Measurements from ENCODE around the gene PTH2R.

PTH2R gene

DNA sequence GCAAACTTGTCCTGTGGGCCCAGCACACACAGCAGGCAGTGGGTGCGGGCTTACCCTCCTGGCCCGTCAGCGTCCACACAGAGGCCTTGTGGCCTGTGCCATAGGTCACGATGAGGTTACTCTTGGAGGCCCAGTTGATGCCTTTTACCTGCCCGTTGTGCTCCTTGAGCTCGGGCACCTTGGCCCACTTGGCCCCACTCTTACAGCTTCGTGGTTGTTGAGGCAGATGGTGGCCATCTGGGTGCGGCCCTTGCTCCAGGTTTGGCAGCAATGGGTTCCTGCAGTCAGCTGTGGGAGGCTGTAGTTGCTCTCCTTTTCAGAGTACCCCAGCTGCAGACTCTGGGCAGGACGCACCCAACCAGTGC, 45.5 kb upstream of the PTH2R start:
- TF ChIP-seq, protein P1, sequence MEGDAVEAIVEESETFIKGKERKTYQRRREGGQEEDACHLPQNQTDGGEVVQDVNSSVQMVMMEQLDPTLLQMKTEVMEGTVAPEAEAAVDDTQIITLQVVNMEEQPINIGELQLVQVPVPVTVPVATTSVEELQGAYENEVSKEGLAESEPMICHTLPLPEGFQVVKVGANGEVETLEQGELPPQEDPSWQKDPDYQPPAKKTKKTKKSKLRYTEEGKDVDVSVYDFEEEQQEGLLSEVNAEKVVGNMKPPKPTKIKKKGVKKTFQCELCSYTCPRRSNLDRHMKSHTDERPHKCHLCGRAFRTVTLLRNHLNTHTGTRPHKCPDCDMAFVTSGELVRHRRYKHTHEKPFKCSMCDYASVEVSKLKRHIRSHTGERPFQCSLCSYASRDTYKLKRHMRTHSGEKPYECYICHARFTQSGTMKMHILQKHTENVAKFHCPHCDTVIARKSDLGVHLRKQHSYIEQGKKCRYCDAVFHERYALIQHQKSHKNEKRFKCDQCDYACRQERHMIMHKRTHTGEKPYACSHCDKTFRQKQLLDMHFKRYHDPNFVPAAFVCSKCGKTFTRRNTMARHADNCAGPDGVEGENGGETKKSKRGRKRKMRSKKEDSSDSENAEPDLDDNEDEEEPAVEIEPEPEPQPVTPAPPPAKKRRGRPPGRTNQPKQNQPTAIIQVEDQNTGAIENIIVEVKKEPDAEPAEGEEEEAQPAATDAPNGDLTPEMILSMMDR (IDR thresholded peaks at IDR 0.05; ENCODE audit: extremely low read depth, insufficient read depth, missing control alignments), result no peak
- no peak for DNase-seq (ENCODE audit: low spot score)
- in situ Hi-C loops (cut with MboI; ENCODE audit: low pct_unique_long_range_greater_than_20kb, low sequenced_read_pairs, unreplicated experiment), result no loop called here

DNA sequence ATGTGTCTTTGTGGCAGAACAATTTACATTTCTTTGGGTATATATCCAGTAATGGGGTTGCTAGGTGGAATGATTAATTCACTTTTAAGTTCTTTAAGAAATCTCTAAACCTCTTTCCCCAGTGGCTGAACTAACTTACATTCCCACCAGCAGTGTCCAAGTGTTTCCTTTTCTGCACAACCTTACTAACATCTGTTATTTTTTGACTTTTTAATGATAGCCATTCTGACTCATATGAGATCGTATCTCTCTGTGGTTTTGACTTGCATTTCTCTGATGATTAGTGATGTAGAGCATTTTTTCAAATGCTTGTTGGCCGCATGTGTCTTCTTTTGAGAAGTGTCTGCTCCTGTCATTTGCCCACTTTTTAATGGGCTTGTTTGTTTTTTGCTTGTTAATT, 43.1 kb upstream of the PTH2R start:
- in situ Hi-C loops (cut with MboI; ENCODE audit: low pct_unique_long_range_greater_than_20kb, low sequenced_read_pairs, unreplicated experiment), result no loop called here
- TF ChIP-seq, protein P1 (IDR thresholded peaks at IDR 0.05; ENCODE audit: extremely low read depth, insufficient read depth, missing control alignments), result no peak
- peak; percentile 23 for DNase-seq (ENCODE audit: low spot score)

DNA sequence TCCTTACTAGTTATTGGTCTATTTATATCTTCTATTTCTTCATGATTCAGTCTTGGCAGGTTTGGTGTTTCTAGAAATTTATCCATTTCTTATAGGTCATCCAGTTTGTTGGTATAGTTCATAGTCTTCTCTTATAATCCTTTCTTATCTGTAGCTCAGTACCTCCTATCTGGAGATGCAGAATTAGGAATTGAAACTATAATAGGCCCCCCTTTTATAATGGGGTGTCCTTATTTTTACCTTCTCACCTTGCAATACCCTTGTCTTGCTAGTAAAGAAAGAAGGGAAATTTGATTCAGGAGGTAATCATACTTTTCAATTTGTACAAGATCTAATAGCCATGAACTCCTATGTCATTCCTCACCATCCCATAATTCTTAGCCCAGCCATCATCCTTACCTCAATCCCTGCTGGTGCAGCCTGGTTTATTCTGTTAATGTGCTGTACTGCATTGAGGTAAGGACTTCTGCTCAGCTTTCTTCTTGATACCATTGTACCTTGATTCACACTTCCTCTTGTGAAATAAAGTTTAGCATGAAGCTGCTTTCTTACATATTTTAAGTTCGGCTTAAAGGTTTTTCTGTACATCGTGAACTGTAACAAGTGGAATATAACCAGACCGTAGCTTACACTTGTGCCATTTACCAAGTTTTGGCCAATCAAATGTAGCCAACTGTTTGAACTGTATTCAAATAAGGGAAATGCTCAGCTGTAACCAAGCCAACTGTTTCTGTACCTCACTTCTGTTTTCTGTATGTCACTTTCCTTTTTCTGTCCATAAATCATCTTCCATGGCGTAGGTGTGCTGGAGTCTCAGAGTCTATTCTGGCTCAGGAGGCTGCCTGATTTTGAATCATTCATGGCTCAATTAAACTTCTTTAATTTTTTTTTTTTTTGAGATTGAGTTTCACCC, 40.1 kb upstream of the PTH2R start:
- peak; percentile 37 for DNase-seq (ENCODE audit: low spot score)
- in situ Hi-C loops (cut with MboI; ENCODE audit: low pct_unique_long_range_greater_than_20kb, low sequenced_read_pairs, unreplicated experiment), result no loop called here
- TF ChIP-seq, protein P1 (IDR thresholded peaks at IDR 0.05; ENCODE audit: extremely low read depth, insufficient read depth, missing control alignments), result no peak

DNA sequence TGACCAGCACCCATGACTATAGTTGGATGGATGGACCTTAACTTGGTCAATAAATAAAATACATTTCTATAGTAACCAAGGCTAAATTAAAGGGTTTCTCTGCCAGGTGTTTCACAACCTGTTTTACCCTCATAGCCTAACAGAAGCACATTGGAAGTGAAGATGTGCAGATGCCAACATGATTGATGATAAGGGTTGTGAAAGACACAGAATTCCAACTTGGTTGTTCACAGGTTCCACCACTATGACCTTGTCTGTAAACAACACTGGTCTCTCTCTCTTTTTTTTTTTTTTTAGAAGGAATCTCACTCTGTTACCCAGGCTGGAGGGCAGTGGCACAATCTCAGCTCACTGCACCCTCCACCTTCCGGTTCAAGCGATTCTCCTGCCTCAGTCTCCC, 37.5 kb upstream of the PTH2R start:
- in situ Hi-C loops (cut with MboI; ENCODE audit: low pct_unique_long_range_greater_than_20kb, low sequenced_read_pairs, unreplicated experiment), result no loop called here
- TF ChIP-seq, protein P1 (IDR thresholded peaks at IDR 0.05; ENCODE audit: extremely low read depth, insufficient read depth, missing control alignments), result no peak
- DNase-seq (ENCODE audit: low spot score), result no peak

DNA sequence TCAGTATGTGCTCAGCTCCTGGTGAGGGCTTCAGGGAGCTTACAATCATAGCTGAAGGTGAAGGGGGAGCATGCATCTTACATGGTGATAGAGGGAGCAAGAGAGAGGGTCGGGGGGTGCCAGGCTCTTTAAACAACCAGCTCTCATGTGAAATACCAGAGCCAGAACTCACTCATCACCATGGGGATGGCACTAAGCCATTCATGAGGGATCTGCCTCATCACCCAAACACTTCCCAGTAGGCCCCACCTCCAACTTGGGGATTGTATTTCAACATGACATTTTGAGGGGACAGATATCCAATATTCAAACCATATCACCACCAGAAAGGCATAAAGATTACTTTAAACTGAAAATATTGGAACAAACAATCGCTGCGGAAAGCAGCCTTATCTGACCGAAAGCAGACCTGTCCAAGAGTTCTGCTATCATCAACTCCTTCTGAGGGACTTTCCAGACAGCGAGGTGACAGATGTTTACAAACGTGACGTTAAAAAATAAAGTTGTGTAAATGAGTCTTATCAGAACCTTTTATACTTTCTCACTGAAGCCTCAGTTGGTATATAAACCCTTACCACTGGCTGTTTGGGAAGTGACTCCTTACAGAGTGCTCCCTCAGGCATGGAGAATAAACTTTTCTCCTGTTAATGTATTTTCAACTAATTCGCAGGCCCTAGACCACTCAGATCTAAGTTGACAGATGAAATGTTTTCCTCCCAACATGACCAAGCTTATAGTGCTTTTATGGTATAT, 35.5 kb upstream of the PTH2R start:
- TF ChIP-seq, protein P1 (IDR thresholded peaks at IDR 0.05; ENCODE audit: extremely low read depth, insufficient read depth, missing control alignments), result no peak
- in situ Hi-C loops (cut with MboI; ENCODE audit: low pct_unique_long_range_greater_than_20kb, low sequenced_read_pairs, unreplicated experiment), result no loop called here
- no peak for DNase-seq (ENCODE audit: low spot score)

DNA sequence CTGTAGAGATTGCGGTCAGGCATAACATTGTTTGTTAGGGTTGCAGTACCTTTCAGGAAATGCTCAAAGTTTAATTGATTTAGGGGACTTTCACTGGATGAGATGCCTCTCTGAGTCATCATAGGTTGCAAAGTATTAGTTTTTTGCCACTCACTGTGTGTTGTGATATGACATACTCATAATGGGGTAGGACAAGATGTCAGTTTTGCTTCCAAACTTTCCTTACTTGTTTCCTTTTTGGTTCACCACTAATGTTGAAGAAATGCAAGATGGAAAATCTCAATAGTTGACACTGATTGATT, 35.0 kb upstream of the PTH2R start:
- in situ Hi-C loops (cut with MboI; ENCODE audit: low pct_unique_long_range_greater_than_20kb, low sequenced_read_pairs, unreplicated experiment), result no loop called here
- TF ChIP-seq, protein P1 (IDR thresholded peaks at IDR 0.05; ENCODE audit: extremely low read depth, insufficient read depth, missing control alignments), result no peak
- no peak for DNase-seq (ENCODE audit: low spot score)

Data from GM13977 (cell line).